HTERT RPE-1 (cell line): ENCODE results near the gene AP1AR.
"Not testable (repeated sequence)": the region's sequence is repeated elsewhere in the genome, so short reads cannot be mapped to it uniquely, and the experiment has no call there.

Experiments used
- in situ Hi-C: fragments of 300-500 bp; cut with MboI; formaldehyde crosslinking; loops from 4 replicates; pipeline ENCODE4 v1.14.3; 2020; ENCODE audit warnings: low sequenced_read_pairs

The AP1AR gene

DNA sequence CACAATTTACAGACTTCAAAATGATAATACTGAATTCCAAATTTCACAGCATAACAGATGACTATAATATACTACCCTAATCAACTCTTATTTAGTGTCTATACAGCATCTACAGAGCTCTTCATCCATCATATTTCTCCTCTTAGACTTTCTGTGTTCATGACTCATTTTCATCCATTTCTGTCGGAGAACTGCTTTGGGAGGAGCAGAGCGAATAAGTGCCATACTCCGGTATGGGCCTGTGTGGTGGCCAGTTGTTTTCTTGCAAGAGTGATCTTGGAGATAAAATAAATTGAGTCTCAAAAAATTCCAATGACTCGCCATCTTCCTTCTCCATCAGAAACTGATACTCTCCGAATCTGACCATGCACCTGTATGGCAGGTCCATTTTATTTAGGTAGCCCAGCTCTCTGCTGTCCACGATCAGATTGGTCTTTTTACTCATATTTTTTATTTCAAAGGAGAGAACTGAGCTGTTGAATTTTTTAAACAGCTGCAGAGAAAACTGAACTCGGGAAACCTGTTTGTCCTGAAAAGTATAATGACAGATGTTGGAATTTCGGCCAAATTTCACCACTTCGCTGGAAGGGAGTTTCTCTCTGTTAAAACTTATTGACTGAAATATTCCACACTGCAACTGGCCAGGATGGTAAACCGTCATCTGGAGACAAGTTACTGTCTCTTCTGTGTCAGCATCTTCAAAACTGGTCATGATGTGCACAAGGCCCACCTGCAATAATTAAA is 46.3 kb downstream of the AP1AR start:
- in situ Hi-C loops = no loop called here

DNA sequence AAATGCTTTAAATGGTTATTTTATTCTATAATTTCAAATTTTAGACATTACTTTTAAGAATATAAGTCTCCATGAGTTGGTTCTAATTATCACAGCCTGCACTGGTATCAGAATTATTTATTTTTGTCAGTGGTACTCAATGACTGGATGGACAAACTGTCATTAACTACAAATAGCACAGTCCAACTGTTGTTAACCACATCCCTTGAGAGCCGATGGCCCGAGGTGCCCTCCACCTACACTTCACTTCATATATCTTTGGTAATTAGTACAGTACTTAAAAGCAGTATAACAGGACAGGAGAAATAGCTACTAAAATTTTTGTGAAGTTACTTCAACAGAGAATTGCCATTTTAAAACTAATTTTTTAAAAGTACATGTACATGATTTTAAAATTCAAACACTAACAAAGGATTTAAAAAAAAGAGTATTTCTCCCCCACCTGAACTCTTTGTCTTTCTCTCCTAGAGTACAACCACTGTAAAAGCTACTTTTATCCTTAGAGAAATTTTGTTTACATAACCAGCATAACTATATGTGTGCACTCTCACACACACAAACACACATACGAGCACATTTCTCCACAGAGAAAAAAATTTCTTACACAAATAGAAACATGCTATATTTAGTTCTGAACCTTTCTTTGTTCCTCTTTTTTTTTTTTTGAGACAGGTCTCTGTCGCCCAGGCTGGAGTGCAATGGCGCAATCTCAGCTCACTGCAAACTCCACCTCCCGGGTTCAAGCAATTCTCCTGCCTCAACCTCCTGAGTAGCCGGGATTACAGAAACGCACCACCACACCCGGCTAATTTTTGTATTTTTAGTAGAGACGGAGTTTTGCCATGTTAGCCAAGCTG is 47.7 kb downstream of the AP1AR start:
- in situ Hi-C loops = no loop called here

DNA sequence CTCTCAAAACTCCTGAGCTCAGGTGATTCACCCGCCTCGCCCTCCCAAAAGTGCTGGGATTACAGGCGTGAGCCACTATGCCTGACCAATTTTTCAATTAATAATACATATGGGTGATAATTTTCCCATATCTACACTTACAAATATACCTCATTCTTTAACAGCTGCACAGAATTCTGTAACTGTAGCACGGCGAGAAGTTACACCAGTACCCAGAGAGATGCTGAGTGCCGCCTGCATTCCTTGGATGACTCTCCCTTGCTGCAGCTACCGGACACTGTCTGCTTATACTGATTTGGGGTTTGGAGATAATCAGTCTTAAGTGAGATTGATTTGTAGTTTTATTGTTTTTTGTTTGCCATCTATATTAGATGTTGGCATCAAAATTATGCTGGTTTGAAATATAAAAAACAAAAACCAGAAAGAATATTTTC is 48.3 kb downstream of the AP1AR start:
- in situ Hi-C loops = no loop called here

DNA sequence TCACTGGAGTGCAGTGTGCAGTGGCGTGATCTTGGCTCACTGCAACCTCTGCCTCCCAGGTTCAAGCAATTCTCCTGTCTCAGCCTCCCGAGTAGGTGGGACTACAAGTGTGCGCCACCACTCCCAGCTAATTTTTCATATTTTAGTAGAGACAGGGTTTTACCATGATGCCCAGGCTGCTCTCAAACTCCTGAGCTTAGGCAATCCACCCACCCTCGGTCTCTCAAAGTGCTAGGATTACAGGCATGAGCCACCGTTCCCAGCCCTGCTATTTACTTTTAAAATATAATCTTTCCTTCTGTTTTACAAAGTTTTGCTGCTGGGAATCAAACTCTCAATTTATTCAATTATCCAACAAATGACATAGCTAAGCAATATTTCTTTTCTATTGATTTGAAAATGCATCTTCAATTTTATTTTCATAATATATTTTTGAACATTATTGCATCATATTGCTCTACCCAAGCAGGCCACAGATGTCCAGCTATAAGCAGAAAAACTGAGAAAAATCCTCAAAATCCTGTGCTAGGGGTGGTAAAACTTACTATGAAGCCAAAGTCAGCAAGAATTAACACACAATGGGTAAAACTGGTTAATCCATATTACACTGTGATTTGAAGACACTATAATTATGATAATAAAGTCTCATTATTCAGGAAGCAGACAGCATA is 48.9 kb downstream of the AP1AR start:
- in situ Hi-C loops = no loop called here

DNA sequence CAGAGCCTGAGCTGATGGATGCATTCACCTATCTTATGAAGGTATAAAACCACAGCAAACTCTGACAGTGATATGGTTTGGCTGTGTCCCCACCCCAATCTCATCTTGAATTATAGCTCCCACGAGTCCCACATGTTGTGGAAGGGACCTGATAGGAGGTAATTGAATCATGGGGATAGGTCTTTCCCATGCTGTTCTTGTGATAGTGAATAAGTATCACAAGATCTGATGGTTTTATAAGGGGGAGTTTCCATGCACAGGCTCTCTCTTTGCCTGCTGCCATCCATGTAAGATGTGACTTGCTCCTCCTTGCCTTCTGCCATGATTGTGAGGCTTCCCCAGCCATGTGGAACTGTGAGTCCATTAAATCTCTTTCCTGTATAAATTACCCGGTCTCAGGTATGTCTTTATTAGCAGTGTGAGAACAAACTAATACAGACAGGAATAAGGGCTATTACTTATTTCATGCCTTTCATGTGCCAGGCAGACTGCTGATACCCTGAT is 50.4 kb downstream of the AP1AR start:
- in situ Hi-C loops = not testable (repeated sequence)

DNA sequence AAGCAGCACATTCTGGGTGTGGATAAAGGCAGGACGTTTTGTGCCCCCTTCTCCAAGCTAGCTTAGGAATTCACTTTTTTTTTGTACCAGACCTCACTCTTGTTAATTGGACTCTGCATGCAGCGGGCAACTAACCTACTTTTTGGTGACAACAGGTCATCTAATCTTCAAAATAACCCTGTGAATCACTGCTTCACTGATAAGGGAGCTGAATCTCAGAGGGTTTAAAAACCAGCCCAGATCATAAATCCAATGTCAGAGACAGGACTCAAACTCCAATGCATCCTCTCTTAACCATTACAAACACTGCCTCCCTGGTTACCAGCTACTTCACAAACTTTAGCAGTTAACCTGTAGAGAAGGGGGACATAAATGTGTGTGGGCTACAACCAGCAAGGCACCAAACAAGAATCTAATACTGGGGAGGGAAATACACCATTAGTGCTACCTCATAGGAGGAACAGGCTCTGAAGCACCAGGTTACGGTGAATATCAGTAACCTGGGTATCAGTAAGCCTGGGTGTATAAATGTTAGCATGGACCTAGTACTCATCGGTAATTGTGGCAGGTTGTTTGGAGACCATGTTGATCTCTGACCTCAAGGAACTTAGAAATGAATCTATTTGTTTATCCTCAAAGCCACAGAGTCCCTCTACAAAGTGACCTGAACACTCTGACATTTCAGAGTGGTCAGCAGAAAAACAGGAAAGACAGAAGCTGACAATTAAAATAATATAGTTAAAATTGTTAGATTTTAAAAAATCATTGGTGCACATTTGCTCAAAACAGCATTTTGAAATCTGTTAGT is 51.5 kb downstream of the AP1AR start:
- in situ Hi-C loops = no loop called here

DNA sequence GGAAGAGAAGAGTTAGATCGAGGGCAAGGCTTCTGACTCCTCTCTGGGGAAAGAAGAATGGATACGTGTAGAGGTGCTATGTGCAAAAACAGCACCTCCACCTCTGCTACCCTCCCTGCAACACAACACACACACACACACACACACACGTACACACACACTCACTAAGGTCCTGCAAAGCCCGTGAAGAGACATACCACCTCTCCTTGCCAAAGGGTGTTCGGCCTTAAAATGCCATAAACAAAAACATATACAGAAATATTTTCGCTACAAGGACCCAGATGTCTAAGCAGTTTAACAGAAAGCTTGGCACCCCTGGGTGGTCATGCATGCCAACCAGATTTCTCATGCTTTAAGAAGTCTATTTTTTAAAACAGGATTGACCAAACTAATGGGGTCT is 52.6 kb downstream of the AP1AR start:
- in situ Hi-C loops = no loop called here

DNA sequence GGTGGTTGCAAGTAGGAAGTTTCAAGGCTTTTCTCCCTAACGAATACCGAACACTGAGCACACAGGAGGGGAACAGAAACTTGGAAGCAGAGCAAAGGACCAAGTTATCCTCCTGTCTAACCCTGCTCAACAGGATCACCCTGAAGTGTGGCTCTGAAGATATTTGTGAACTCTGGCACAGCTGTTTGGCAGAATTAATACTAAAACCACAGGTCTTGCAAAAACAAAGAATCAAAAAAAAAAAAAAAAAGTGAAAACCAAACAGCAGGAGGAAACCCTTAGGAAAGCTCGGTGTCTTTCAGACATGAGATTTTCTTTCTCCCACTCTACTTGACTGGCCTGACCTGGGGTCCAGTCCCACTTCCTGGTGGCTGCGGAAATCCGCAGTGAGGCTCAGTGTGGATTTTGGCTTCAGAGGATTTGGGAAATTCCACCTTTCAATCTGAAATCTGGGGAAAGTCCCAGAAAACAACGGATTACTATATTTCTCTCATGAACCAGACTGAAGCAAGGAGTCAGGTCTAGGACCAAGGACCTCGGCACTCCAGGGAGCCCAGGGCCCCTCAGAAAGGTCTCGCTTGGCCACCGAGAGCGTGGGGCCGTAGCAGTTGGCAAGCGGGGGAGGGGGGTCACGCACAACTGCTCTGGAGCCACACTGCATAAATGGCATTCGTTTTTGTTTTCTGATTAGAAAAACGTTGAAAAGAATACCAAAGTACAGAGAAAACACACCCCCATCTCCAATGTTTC is 53.2 kb downstream of the AP1AR start:
- in situ Hi-C loops = no loop called here

DNA sequence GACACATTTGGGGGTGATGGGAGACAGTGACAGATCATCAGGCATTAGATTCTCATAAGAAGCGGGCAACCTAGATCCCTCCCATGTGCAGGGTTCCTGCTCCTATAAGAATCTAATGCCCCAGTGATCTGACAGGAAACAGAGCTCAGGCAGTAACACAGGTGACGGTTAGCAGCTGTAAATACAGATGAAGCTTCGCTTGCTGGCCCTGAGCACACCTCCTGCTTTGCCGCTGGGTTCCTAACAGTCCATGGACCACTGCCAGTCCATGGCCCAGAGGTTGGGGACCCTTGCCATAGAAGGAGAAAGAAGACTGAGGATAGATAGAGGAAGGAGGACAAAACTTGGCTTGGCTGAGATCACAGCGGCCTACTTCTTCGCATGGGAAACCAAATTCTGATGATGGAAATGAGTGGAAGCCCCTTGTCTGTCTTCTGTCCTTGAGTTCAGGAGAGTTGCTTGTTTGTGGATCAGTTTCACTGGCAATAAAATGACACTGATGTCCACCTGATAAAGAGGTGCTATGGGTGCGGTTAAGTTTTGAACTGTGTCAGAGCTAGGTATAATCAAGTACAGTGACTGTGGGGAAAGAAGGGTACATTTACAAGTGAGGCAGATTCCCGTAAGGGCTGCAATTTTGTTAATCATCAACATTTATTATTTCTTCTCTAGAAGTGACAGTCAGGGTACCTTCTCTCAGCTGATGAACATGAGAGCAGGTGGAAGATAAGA is 55.8 kb downstream of the AP1AR start:
- in situ Hi-C loops = no loop called here

DNA sequence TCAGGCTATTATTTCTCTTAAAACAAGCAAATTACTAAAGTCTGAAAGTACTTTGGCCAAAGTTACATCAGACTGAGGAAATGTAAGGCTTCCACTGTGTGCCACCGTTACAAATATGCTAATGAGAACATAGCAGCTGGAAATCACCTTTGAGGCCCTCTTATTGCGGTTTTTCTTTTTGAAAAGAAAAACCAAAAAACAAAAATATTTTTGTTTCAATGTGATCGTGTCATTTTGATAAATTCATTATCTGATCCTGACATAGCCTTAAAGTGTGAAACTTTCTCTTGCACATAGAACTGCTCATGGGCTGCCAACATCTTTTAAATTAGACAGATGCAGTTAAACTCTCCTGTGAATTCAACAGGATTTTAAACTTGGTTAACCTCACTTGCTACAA is 56.9 kb downstream of the AP1AR start:
- in situ Hi-C loops = no loop called here

DNA sequence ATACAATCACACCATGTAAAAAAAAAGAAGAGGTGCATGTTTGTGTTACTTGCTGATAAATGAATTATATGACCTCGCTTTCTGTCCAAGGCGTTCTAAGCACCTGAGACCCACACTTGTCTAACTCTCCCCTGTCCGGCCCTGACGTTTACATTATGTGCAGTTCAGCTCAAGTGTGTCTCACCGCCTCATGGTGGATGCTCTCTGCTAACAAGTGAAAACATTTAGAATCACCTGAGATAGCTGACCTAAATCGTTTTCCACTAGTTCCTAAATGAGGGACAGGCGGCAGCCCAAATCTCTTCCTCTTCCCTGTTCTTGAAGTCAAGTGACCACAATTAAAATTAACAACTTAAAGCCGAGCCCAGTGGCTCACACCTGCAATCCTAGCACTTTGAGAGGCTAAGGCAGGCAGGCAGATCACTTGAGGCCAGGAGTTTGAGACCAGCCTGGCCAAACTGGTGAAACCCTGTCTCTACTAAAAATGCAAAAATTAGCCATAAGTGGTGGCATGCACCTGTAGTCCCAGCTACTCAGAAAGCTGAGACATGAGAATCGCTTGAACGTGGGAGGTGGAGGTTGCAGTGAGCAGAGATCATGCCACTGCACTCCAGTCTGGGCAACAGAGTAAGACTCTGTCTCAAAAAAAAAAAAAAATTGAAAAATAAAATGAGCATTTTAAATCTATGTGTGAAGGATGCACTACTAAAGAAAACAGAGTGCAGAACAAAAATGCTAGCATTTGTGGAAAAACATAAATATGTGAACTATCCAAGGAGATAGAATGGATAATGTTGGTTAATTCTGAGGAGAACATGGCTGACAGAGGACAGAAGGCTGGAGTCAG is 58.0 kb downstream of the AP1AR start:
- in situ Hi-C loops = no loop called here

DNA sequence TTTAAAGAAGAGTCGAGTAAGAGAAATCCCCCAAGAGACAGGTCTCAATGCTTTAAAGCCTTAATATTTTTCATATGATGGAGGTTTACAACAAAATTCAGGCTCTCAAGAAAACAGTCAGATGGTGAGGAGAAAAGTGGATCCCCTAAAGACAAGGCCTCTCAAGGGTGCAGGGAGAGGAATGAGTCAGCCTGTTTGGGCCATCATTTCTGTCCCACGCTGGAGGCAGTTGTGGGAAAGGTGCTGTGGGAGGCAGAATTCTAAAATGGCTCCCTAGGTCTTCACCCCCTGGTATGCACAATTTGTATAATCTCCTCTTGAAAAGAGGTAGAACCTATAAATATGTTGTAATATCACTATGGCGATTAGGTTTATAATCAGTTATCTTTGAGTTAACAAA is 58.8 kb downstream of the AP1AR start:
- in situ Hi-C loops = no loop called here

DNA sequence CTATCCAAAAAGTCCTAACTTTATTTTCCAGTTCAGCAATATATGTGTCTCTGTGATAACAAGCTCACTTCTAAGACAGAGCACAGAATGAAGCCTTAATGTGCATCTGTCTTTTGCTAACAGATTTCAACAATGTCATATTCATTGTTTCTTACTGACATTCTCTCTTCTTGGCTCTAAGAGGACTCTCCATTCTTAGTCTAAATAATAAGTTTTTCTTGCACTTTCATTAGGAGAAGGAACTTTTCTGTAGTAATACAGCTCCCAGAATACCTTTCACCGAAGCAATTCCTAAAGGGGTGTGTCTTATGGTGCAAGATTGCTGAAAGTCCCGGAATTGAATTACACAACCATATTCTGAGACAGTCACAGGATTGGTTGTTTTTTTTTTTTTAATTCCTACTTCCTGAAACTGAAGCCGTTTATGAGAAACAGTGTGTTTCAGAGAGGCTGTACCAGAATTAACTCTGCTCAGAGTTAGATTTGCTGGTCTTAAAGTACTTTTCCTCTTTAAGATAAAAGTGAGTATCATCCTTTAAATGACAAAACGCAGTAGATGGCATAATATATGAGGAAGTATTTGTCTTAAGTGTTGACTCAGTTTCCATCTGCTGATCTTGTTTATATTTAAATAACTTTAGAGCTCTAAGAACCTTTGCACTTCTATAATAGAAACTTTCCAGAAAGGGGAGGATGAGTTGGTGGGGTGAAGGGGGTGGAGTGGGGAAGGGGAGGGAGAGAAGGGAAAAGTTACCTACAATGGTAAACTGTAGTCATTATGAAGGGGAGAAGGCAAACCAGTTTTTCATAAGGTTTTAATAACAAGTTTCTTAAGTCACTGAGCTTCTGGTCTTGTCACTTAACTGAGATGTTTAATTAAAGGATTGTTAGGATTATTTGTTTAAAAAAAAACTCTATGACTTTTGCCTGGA is 65.6 kb downstream of the AP1AR start, which contains the start of gene ALPK1:
Gene ALPK1, plus strand, starts transcription at position 421 of the 932 bp plus-strand sequence.
- in situ Hi-C loops = no loop called here

DNA sequence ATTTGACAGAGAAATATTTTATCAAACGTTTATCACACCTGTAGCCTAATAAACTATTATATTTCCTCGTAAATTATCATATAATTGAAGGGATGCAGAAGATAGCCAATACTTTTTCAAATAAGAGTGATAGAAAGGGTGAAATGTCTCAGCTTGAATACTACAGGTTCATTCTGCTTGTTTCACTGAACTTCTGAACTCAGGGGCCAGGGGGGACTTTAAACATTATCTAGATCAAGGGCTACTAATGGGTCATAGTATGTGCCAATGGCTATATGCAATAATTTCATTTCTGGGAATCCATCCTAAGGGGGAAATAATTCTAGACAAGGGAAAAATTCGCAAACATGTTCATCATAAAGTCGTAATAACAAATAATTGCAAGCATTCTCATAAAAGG is 68.1 kb downstream of the AP1AR start:
- in situ Hi-C loops = no loop called here

DNA sequence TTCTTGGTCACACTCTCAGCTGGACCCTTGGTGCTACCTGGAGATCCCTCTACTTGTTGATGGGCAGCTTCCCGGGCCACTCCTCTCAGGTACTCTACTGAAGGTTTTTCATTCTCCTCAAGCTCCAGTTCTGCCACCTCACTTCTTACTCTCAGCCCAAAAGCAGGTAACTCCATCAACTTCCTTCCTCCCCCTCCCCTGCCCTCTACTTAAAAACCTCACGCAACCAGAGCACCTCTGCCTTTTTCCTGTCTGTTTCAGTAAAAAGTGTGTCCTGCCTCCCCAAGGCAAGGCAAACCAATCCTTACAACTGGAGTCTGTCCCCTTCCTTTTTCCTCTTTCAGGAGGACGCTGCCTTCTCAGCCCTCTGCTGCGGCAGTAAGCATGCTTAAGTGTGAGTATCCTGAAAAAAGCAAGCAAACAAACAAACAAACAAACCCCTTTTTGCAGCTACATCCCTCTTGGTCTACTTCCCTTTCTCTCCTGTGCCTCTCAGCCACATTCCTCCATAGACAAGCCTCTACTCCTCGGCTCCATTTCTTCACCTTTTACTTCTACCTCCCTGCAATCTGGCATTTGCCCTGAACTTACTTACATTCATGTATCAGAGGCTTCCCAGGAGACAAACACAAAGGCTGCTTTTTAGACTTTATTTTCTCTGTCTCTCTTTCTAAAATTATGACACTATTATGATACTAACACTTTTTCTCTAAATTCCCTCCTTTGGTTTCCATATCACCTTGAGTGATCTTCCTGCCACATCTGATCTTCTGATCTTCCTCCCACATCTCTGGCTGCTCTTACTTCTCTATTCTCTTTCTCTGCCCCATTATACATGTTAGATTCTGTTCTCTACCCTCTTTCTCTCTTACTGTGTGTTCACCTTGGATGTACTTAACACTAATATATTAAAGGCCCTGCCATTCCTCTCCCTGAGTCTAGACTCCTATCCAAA is 71.0 kb downstream of the AP1AR start:
- in situ Hi-C loops = no loop called here

DNA sequence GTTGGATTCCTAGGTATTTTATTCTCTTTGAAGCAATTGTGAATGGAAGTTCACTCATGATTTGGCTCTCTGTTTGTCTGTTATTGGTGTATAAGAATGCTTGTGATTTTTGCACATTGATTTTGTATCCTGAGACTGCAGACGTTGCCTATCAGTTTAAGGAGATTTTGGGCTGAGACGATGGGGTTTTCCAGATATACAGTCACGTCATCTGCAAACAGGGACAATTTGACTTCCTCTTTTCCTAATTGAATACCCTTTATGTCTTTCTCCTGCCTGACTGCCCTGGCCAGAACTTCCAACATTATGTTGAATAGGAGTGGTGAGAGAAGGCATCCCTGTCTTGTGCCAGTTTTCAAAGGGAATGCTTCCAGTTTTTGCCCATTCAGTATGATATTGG is 73.9 kb downstream of the AP1AR start:
- in situ Hi-C loops = not testable (repeated sequence)
